ENCODE measurements around the gene NKD1. TPM values are rescaled to one million over a fixed set of nuclear protein-coding genes. Genes with fewer than 3 reads are reported as not detected.

Gene NKD1
- total RNA-seq, 1 experiment from 2014 or later = 0.06 TPM

DNA sequence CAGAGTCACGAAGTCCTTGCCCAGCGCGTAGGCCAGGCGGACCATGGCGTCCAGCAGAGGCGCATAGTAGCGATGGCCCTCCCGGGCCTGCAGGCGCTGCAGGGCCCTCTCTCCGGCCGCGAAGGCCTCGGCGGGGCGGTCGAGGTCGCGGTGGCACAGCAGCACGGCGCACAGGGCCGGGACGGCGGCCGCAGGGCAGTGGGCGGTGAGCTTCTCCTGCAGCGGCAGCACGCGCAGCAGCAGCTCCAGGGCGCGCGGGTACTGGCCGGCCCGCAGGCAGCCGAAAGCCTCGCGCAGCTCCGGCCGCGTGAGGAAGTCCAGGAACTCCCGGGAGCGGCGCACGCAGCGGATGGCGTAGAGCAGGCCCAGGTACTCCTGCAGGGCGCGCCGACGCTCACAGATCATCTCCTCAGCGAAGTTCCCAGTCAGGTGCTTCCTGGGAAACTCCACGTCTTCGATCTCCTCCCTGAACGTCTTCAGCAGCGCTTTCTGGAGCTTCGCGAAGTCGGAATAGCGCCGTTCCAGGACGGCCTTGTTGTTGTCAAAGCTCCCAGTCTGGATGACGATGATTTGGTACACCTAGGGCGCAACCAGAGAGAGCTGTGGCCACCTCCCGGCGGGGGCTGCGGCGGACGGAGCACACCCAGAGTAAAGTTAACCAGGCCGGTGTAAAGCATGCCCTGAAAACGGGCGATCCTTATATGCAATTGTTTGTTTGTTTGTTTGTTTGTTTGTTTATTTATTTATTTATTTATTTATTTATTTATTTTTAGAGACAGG lies 125.5 kb downstream of the NKD1 start:
- no peak for DNase-seq (ENCODE audit: low read depth)

DNA sequence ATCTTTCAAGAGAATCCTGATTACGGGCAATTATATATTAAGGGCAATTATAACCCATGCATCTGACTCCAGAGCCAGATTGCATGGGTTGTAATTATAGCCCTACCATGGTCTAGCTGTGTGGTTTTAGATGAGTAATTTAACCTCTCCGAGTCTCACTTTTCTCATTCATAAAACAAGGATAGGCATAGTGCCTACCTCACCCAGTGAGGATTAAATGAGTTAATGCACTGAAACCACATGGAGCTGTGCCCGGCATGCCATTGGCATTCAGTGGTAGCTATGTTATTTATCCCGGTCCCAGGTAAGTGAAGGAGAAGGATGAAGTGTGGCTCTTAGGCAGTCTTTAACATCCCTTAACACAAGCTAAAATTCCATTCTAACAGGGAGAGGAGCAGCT lies 126.6 kb downstream of the NKD1 start:
- peak; percentile 55 for DNase-seq (ENCODE audit: low read depth)

DNA sequence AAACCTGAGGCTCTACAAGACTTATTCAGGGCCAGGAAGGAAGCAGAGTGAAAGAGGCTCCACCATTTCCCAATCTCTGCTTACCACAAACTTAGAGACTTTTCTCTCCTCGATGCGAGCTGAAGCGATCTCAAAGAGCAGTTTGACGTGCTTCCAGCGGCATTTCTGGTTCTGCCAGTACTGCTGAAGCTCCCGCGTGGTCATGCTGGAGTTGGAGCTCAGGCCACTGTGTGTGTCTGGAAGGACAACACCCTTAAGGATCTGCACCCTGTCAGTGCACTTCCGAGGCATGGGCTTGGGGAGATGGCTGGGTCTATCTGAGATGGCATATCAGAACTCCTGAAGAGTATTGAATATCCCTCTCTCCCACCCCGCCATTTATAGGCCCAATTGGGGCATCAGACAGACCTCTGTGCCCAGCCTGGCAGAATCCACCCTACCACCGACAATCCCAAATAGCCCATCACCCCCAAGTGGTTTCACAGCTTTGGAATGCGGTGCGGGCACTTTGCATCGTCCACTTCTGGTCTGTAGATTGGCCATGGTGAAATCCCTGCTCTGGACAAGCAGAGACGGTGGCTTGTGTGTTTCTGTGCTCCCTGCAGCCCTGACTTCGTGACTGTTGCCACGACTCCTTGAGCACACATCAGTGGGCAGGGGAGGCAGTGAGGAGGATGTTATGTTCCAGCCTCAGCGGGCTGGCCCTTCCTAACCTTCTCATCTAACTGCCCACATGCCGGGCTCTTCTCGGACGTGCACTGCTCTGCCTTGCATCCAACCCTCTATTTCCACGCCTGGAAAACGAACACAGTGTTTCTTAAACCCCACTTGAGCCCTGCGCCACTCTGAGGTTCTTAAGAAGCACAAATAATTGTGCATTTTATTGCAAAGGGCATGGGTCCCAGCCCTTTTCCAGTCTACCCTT lies 127.8 kb downstream of the NKD1 start:
- DNase-seq (ENCODE audit: low read depth) = no peak

DNA sequence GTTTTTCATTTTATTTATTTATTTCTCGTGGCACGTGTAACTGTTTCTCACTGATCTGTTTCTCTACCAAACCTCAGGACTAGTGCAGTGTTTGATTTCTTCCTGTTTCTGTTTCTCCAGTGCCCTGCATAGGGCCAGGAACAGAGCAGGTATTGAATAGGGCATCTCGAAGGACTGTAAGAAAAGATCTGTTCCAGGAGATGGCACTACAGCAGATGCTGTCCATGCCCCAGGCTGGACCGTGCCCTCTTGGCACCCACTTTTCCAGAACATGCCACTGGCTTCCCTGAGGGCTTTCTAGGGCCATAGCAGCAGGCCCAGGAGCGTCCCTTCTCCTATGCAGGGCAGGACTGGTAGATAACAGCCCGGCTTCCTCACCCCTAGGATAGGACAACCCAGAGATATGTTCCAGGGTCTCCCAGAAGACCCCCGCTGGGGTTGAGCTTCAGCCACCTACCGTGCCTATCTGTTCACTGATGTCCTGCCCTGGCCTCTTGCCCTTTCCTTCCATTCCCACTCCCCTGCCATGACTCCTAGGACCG lies 128.6 kb downstream of the NKD1 start:
- no peak for DNase-seq (ENCODE audit: low read depth)

DNA sequence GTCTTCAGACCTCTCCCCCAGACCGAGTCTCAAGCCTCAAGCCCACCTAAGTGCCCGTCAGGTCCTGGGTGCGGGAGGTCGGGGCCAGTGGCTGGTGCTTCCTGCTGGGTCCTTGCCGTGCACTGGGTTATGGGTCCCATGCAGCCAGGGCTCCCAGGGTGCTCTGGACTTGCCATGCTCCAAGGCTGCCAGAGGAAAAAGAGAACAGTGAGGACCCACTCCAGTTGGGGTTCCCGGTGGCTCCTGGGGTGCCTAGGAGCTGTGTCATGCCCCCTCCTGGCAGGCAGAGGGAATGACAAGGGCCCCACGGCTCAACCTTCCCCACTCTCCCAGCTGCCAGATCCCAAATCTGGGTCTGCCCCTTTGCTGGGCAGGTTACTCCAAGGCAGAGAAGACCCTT lies 129.2 kb downstream of the NKD1 start:
- DNase-seq (ENCODE audit: low read depth) = no peak

DNA sequence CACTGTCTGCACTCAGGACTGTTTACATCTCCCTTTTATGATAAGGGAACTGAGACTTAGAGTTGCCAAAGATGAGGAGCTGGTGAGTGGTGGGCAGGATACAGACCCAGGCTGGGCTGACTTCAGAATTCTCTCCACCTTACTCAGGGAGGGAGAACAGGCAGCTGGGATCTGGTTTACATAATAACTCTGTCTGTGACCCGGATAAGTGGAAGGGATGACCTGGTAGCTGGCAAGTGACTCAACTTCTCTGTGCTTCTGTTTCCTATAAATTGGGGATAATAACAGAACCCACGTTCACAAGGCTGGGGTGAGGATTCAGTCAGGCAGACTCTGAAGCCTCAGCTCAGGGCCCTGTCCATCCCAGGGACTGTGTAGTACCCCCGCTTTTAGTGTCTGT lies 130.3 kb downstream of the NKD1 start:
- DNase-seq (ENCODE audit: low read depth) = no peak

DNA sequence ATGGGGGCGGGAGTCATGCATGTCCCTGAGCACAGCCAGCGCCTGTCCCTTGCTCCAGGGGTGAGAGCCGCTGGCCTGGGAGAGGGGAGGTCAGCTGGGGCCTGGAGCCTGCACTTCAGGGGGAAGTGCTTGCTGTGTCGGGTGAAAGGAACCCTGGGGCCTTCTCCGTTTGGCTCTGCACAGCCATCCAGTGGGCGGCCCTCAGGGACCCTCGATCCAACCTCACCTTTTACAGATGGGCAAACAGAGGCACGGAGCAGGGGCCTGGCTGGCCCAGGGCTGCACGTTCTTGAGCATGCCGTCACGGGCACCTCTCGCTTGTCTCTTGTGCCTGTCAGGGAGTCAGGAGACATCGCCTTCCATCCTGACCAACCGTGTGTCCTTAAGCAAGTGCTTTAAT lies 131.1 kb downstream of the NKD1 start:
- no peak for DNase-seq (ENCODE audit: low read depth)

DNA sequence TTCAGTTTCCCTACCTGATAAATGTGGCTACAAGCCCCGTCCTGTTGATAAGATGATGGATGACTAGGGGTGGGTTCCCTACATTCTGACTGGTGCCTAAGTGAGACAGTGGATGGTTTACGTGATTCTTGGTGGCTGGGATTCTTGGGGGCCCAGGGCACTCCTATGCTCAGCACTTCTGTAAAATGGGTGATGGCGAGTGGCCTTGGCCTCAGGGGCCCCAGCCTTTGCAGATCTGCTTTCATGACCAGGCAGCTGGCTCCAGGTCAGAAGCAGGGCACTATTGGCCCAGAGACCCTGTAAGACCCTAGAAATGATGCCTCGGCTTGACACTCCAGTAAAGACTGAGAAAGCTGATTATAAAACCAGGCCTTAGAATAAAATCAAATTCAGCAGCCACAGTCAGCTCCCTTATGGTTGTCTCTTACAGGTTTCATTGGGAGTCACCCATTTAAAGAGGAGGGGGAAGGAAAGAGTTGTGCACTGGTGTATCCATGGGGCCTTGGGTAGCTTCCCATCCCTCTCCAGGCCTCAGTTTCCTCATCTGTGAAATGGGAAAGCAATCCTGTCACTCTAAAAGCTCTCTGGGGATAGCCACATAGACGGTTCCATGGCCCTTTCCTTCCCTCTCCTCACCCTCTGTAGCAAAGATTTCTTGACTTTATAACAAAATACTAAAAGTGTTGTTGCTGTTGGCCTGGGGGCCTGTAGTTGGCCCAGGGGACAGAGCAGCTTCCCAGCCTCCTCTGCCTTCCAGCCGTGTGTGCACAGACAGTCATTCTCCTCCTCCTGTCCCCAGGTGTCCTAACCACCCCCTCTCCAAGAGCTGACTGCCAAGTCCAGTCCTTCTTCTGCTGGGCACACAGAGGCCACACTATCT lies 131.7 kb downstream of the NKD1 start:
- no peak for DNase-seq (ENCODE audit: low read depth)

DNA sequence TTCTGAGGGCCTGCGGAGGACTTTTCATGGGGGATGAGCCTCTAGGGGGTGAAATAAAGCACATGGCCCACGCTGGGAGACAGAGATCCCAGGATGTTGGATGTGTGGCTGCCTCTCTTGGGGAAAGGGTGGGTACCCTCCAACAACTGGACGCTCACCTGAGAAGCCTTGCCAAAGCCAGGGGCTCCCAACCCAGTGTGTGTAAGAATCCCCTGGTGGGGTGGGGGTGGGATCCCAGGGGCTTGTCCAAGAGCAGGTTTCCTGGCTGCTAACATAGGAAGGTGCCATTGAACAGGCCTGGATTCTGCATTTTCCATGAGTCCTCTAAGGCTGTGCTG lies 132.3 kb downstream of the NKD1 start:
- DNase-seq (ENCODE audit: low read depth) = no peak

DNA sequence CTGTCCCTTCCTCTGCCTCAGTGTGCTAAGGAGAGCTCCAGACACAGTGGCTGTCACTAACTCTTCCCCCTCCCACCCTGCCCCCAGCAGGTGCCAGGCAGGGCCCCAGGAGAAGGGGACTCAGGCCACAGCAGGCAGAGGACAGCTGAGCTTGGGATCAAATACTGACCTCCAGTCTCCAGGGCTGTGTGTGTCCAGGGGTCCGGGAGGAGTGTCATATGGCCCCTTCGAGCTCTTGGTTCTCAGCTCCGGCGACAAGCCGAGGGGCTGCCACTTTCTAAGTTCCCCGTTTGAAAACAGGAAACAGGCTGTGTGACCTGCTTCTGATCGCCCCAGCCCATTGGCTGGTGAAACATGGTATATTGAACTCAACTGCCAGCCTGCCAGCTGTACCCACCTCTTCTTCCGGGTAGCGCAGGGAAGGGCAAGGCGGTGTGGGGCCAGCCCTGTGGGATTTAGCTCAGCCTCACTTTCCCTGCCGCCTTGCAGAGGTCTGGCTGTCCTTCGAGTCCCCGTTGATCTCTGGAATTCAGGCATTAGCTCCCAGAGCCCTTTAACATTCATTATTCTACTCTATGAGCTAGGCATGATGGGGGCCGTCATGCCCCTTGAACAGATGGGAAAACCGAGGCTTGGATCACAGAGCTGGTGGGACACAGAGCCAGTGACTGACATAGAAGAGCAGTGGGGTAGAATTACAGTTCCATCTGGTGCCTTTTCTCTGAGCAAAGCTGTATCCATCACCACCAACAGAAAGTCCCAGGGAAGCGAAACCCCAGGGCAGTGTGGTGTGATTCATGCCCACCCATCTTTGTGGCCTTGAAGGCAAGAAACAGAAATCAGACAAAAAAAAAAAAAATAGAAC lies 133.1 kb downstream of the NKD1 start, which contains the start of gene SNX20:
TSS of gene SNX20 (minus strand) at position 292 of the 865 bp plus-strand sequence. CDS start 3,786 bp downstream, outside the sequence.
- DNase-seq (ENCODE audit: low read depth) = no peak

DNA sequence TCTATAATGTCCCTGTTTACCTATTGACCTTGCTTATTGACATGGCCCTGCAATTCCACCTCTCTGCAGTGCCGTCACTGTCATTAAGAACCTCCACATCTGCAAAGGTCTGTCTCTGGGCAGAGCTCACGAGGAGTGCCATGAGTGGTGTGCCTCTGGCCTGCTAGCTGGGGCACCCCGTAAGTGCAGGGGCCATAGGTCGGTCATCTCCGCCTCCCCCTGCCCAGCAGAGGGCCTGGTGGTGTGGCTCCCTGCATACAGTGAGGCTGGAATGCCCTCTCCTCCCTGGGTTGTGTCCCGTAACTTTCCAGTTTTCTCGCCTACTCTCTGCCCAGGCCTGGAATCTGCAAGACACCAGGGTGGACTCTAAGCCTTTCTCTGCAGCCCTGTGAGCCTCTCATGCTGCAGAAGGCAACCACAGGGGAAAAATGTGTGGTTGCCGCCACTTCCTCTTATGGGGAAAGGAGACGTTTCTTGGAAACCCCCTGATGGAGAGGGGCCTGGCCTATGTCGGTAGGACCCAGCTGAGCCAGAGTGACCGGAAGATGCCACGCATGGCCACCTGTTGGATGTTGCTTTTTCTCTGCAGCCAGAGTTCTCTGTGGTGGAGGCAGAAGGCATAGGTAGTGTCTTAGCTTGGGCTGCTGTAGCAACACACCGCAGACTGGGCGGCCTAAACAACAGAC lies 135.6 kb downstream of the NKD1 start:
- no peak for DNase-seq (ENCODE audit: low read depth)

DNA sequence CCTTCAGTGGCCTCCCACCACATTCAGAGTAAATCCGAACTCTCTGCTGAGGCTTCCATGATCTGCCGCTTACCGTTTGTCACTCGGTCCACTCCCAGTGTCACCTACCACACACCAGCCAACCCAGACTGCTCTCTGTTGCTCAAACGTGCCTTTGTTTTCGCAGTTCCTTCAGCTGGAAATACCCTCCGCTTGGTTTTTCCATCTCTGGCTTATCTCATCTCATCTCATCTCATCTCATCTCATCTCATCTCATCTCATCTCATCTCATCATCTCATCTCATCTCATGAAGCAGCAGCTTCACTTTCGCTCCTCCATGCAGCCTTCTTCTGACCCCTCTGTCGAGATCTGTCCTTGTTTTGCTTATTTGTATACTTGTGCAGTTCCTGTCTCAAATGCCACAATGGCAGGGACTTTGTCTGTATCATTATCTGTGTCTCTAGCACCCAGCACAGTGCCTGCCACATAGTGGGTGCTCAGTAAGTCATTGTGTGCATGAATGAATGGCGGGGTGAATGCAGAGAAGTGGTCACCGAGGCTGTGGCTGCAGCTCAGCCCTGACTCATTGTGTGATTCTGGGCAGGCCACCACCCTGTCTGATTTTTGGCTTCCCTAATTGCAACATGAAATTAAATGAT lies 136.7 kb downstream of the NKD1 start:
- no peak for DNase-seq (ENCODE audit: low read depth)

DNA sequence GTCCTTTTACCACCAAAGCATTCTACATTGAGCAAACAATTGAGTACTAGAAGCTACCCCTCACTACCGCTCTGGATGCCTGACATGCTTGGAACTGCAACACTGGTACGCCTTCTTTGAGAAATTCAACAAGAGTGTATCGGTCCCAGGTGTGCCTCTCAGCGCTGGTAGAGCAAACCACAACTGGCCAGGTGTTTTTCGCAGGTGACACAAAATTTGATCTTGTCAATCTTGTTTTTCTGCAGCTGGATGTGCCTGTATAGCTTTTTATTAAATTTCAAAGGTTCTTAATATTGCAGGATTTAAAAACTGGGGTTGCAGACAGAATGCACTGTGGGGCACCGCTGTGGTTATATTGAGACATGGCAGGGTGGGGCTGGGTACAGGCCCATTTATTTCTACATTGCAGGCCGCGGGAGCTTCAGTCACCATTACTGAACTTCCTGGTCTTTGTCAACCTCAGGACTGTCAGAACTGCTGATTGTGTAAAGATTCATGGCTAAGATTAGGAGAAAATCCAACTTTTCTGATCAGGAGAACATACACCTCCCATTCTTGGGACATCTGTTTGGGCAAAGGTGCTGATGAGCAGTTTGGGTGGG lies 137.4 kb downstream of the NKD1 start:
- DNase-seq (ENCODE audit: low read depth) = no peak

DNA sequence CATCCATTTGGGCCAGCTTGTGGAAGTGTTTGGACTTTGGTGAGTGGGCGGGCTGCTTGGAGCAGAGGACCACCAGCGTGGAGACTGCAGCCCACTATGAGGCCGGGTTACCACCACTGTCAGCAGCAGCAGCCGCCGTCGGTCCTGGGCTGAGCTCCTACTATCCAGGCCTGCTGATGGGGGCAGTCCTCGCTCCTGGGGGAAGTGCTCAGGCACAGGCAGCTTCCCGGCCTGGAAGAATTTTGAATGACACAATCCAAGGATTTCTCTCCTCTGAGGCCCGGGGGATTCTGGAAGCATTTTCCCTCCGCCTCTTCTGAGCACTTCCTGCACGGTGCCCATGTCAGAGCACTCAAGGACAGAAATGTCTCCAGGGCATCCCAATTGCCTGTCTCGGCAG lies 139.9 kb downstream of the NKD1 start:
- DNase-seq (ENCODE audit: low read depth) = no peak

DNA sequence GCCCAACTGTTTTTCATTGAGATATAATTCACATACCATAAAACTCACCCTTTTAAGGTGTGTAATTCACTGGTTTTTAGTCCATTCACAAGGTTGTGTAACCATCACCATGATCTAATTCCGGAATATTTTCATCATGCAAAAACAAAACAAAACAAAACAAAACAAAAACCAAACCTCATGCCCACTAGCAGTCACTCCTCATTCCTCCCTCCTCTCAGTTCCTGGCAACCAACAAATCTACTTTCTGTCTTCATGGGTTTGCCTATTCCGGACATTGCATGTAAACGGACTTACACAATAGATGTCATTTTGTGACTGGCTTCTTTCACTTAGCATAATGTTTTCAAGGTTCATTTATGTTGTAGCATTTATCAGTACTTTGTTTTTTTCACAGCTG lies 140.7 kb downstream of the NKD1 start:
- no peak for DNase-seq (ENCODE audit: low read depth)

DNA sequence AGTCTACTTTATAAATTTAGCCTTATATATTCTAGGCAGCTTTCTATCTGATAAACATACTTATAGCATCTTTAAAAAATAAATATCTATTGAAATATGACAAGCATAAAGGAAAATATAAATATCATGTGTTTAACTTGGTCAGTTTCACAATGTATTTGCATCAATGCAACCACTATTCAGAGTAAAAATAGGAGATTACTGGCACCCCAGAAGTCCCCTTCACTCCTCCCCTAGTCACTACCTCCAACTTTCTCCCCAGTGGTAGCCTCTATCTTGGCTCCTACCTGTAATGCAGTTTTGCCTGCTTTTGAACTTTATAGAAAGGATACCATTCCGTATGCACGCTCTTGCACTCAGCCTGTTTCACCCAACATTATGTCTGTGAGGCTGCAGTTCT lies 142.0 kb downstream of the NKD1 start:
- no peak for DNase-seq (ENCODE audit: low read depth)

DNA sequence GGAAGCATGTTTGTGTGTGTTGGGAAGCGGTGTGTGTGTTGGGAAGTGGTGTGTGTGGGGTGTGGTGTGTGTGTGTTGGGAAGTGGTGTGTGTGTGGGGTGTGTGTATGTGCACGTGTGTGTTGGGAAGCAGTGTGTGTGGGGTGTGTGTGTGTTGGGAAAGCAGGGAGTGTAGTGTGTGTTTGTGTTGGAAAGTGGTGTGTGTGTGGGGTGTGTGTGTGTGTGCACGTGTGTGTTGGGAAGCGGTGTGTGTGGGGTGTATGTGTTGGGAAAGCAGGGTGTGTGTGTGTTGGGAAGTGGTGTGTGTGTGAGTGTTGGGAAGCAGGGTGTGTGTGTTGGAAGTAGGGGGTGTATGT lies 144.4 kb downstream of the NKD1 start:
- no peak for DNase-seq (ENCODE audit: low read depth)

DNA sequence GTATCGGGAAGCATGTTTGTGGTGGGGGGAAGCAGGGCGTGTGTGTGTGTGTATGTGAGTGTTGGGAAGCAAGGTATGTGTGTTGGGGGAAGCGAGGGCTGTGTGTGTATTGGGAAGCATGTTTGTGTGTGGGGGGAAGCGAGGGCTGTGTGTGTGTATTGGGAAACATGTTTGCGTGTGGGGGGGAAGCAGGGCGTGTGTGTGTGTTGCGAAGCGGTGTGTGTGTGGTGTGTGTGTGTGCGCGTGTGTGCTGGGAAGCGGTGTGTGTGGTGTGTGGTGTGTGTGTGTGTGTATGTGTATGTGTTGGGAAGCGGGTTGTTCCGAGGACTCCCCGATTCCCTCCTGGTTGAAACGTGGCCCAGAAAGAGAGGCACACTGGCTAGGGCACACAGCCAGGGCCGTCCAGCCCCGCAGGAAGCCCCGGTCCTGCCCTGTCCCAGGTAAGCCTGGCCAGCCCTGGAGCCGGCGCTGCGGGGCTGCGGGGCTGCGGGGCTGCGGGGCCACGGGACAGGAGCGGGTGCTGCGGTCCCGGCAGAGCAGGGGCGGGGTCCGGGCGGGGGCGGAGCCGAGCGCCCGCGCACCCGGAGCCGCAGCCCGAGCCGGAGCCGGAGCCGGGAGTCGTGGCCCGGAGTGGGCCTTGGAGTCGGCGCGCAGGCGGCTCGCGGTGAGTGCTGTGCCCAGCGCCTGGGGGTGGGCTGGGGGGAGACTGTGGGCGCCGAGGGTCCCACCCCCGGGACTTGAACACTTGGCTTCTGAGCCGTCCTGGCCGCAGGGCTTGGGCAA lies 145.0 kb downstream of the NKD1 start, which contains the start of gene NOD2:
TSS of gene NOD2 (plus strand) at position 608 of the 783 bp plus-strand sequence. CDS start 5,890 bp downstream, outside the sequence.
- no peak for DNase-seq (ENCODE audit: low read depth)

Measured in LHCN-M2 (cell line).